ENCODE data around the gene KCNQ5.

The KCNQ5 gene

DNA sequence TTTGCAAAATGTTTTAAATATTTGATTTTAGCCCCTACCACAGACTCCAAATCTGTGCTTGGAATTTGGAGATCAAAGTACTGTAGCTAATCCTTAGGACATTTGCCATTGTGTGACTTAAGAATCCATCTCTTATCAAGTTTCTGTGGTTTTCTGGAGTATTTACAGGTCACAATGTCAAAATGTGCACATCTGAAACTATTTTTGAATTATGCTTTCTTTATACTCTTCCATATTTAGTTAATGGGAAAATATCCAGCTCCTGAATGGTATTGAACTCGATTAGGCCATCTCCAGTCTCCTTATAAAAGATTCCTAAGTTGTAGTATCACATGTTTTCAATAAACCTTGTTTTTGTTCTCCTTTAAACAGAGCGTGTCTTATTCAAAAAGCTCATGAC lies 441.0 kb downstream of the KCNQ5 start:
- DNase-seq (ENCODE audit: low read depth), result no peak

DNA sequence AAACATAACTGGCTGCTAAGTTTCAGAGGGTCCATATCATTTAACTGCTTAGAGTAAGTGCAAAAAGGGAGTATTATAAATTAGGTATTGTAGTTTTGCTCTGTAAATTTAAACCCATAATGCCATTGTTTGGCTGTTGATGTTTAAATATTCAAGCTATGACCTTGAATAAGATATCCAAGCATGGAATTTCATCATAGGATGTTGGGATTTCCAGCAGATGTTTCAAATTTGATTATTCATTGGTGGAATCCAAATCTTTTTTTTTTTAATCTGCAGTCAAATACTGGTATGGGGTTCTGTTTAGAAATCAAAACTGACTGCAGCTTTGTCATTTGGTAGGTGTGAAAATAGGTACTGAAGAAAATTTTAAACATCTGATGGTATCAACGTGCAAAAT lies 442.4 kb downstream of the KCNQ5 start:
- DNase-seq (ENCODE audit: low read depth), result no peak

DNA sequence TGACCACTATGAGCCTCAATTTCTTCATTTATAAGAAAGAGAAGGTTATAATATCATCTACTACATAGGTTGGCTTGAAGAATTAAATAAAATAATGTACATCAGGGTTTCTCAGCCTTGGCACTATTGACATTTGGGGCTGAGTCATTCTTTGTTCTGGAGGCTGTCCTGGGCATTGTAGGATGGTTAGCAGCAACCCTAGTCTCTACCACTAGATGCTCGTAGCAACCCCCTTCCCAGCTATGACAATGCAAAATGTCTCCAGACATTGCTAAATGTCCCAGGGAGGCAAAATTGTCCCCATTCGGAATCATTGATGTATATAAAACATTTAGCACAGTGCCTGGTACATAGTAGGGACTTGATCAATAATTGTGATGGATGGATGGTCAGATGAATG lies 451.4 kb downstream of the KCNQ5 start:
- no peak for DNase-seq (ENCODE audit: low read depth)

DNA sequence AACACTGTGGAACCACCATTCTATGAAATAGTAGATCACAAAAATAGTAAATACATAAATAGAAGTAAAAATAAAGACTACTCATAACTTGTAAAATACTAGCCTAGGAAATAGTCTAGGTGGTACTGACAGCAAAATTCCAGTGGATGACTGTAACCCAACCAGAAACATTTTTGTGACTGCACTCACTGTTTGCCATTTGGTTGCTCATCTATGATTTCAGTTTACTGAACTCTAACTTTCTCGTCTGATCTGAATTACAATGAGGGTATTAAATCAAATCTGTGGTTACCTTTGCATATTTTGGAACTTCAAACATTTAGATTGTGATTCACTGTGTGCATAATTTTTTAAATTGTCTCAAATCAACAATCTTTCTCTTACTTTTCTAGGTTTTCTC lies 452.3 kb downstream of the KCNQ5 start:
- DNase-seq (ENCODE audit: low read depth), result no peak

DNA sequence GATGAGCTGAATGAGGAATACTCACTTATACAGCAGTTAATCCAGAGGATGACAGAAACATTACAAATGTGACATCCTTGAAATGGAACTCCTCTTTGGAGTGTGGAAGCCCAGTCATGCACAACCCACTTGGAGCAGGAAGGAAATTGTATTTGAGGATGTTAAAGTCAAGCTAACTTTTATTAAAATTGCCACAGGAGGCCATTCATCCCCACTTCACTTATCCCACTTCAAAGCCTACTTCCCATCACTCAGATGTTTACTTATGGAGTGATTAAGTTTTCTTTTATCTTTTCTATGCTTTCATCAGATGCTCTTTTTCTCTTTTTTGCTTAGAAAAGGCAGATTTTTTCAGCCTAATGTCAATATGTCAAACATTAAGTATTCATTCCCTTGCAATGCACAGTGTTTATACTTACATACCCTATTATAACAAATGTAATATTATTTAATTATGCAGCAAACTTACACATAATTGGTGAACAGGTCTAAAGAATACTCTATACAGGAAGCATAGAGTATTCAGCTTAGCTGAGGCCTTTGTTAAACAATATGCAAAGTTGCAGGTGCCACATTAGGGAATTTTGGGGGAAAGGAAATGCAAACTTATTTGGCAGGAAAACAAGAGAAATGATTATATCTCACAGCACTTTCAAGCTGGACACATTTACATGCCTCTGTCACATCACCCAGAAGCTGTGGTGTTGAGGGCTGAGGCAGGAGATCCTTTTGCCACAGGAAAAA lies 454.5 kb downstream of the KCNQ5 start:
- DNase-seq (ENCODE audit: low read depth), result no peak

DNA sequence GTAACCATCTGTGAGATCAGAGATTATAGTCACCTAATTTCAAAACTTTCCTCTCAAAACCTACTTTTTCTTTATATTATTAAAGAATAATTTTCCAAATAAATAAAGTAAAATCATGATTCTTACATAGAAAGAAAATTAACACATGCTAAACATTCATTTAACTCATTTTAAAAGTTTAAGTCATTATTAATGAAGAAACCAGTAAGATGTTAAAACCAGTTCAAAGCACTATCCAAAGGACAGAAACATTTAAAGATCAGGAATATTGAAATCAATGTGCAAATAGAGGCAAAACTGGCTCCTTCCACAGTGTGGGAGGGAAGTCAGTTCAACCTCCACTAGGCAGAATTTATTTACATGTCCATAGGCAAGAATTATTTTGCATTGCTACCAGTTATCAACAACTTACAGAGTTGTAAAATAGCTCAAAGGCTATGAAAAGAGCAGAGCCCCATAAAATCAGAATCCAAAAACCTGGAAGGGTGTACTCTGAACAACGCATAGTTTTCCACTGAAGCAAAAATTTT lies 456.5 kb downstream of the KCNQ5 start:
- no peak for DNase-seq (ENCODE audit: low read depth)

DNA sequence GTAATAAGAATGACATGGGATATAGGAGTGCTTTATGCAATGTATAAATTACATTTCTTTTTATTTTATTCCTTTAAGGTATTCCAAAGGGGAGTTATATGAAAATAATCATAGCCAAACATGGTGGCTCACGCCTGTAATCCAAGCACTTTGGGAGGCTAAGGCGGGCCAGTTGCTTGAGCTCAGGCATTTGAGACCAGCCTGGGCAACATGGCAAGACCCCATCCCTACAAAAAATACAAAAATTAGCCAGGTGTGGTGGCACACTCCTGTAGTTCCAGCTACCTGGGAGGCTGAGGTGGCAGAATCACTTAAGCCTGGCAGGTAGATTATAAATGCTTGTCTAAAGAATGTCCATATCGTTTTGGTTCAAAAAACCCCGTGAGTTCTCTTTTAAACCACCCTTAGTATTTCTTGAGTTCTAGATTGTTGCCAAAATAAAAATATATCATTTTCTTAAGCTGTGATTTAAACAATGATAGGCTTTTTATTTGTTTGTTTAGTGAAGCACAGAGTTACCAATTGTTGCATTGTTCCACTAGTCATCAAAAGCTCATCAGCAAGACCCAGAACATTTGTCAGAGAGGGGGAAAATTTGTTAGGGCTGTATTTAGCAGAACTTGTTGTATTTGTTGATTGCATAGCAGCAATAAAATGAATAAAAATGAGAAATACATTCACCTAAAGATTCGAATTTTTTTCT lies 457.2 kb downstream of the KCNQ5 start:
- no peak for DNase-seq (ENCODE audit: low read depth)

DNA sequence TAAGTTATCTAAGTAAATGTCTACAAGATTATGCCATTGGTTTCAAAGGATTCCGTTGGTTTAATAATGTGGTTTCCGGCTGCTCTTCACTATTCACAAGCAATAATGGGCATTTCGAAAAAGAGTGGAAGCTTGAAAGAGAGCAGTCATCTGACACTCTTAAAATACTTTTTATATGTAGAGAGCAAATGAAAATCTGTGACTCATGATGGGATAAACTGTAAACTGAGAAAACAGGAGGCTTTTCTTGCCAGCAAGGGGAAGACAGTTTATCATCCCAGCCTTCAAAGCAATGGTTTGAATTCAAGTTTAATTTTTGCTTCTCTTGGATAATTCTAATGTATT lies 457.7 kb downstream of the KCNQ5 start:
- DNase-seq (ENCODE audit: low read depth), result no peak

DNA sequence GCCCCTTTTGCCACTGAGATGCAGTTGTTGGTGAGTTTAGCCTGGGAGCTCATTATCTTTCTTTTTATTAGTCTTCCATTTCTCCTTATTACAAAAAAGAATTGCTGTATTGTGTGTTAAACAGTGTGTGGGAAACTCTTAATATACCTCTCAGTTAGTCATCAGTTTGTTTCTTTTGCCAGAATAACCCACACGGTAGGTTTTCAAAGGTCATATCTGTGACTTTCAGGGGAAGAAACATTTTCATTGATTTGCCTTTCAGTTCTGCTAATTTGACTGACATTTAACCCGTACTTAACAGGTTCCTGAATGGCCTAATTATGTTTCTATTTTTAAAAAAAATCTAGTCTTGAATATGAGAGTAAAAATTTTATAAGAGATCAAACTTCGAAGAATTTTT lies 458.1 kb downstream of the KCNQ5 start:
- DNase-seq (ENCODE audit: low read depth), result no peak

DNA sequence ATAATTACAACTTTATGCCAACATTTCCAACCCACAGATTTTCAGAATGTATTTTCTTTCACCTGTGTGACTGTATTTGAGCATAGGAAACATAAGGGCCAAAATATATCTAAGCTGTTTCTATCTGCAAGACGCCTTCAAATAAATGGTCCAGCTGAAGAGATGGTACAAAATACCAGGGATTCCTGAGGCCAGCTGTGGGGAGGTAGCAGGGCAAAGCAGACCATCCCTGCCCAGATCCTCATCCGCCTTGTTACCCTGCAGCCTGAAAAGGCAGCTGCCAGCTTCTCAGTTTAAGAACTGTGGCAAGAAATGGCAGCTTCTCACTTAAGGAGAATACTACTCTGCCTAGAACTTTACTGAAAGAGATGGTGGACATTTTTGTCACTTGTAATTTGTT lies 460.1 kb downstream of the KCNQ5 start:
- DNase-seq (ENCODE audit: low read depth), result no peak

DNA sequence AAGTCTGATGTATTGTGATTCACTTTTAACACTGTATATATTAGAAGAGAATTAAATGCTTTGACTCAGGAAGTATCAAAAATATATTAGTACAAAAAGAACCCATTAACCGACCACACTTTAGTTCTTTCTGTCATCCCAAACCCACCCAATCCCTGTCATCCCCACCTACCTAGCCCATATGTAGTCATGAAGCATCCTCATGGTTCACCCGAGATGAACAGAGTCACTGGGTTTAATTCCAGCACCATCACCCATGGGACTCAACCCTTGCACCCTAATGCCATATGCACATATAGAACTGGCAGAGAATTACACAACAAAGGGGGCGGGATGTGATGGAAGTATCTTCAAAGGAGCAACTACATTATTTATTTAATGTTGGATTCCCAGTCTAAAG lies 462.0 kb downstream of the KCNQ5 start:
- DNase-seq (ENCODE audit: low read depth), result no peak

DNA sequence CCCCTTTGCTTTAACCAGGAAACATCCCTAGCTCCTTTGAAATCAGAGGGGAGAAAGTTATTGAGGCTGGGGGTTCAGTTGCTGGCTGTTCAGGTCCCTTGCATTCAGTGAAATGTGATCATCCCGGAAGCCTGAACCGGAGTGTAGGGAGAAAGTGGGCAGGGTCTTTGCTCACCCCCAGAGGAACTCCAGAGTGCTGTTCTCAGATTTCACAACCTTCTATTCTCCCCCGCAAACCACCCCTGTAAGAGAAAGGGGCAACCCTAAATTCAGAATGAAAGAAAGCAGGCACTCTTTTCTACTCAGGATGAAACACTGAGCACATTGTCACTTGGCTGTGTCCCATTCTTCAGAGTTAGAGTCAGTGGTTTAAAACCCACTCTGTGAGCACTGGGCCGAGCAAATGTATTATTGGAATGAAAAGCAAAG lies 463.6 kb downstream of the KCNQ5 start:
- no peak for DNase-seq (ENCODE audit: low read depth)

DNA sequence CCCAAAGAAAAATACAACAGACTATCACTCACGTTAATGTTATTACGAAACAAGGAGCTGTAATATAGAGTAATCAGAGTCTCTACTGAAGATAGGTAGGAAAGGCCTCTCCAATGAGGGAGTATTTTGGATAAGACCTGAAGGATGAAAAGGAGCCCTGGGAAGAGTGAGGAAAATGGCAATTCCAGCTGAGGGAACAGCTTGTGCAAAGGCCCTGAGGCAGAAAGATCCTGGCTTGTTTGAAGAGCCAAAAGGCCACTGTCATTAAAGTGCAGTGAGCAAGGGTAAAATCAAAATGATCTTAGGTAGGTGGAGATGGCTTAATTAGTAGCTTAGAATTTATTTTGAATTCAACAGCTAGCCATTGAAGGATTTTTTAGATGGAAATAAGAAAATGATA lies 464.9 kb downstream of the KCNQ5 start:
- no peak for DNase-seq (ENCODE audit: low read depth)

DNA sequence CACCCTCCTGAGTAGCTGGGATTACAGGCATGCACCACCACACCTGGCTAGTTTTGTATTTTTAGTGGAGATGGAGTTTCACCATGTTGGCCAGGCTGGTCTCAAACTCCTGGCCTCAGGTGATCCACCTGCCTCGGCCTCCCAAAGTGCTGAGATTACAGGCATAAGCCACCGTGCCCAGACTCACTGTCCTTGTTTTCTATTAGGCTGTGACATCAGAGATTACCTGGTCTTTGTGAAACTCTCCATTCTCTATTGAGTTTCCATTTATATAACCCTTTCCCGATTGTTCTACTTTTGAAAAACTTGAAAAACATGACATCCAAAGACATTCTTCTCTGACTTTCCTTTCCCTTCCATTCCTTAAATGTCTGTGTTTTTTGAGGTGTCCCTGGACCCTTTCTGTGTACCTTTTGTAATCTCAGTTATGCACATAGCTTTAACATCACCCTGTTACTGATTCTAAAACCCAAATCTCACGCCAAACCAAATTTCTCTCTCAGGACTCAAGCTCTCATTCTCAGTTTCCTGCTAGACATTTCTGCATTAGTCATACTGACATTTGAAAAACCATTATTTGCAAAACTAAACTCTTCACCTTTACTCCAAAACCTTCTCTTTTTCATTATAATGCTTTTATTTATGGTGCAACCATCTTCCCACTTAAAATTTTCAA lies 466.4 kb downstream of the KCNQ5 start:
- no peak for DNase-seq (ENCODE audit: low read depth)

DNA sequence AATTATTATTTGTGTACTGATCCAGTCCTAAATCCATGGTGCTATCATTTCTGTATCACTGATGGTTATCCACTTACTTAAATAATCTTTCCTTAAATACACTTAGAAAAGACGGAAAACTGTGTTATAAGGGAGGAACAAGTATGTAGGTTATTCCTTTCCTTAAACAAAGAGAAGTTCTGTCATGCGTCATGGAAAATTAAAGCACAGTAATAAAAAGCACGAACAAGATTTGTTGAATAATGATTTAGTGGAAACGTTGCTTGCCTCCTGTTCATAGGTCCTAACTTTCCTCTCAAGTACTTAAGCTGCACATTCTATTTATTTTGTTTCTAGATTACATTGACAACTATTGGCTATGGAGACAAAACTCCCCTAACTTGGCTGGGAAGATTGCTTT lies 483.1 kb downstream of the KCNQ5 start:
- DNase-seq (ENCODE audit: low read depth), result no peak

DNA sequence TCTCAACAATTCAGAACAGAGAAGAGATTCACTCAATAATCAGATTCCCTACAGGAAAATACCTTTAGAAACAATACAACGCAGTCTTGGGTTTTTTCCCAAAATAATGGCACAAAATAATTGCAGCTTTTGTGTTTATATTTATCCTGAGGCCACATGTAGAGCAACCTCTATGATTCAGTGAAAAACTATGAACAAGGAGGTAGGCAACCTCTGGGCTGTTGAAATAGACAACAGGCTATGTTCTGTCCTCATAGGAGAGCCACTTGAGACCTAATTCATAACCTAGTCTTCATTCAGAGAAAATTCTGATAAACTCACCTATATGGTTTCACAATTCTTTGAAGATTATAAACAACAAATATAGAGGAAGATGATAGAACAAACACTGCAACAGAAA lies 485.2 kb downstream of the KCNQ5 start:
- DNase-seq (ENCODE audit: low read depth), result no peak

DNA sequence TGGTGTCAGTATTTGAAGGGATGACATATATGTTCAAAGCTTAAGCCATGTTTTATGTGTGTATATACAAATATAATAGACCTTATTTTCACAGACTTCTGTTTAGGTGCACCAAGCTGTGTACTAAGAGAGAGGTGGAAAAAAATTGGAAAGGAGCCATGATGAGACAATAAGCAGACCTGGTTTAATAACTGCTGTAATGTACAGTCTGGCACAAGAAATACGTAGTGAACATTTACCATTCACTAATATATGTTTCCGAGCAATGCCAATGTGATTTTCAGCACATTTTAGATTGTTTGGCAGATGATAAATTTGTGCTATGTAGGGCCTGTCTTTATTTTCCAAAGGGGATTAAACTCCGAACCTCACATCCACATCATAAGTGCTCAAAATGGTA lies 487.1 kb downstream of the KCNQ5 start:
- DNase-seq (ENCODE audit: low read depth), result no peak

DNA sequence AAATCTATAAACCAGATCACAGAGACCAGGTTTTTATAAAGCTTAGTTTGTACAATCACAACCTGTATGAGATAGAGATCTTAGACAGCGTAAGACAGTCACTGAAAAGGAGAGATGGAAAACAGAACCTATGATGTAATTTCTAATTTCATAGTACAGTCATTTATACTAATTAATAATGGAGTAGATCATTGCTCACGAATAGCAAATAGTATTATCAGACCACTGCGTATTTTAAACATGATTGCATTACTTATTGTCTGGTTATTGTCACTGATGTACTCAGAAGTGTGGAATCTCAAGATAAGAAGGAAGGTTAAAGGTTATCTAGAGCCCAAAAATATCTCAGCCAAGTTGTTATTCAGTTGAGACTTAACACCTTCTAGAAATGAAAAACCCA lies 487.8 kb downstream of the KCNQ5 start:
- DNase-seq (ENCODE audit: low read depth), result no peak

DNA sequence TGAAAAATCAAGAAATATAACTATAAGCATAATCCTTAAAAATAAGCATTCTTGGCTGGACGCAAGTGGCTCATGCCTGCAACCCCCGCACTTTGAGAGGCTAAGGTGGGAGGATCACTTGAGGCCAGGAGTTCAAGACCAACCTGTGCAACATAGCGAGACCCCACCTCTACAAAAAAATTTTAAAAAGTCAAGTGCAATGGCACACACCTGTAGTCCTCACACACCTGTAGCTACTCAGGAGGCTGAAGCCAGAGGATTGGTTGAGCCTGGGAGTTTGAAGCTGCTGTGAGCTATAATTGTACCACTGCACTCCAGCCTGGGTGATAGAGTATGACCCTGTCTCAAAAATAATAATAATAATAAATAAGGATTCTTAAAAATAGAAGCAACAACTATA lies 494.5 kb downstream of the KCNQ5 start:
- DNase-seq (ENCODE audit: low read depth), result no peak

DNA sequence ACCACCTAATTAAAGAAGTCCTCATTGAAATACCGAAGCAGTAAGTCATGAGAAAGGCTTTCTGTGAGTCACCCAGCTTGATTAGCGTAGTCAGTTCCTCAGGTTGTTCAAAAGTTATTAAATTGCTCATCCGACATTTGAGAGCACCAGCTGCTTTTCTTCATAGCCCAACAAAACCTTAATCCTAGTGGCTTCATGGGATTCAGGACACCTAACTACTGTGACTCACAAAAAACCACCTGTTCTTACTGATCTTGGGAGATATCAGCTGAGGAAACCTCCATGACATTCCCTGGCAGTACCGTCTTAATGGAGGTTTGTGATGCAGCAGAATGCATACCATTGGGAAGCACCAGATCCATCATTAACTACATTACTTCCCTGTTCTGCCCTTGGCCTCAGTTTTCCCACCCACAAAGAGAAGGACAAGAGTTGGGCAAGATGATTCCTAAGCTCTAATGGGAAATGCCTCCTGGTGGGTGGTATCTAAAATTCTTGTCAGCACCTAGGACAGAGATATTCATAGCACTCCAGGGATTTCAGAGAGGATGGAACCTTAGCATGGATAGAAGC lies 499.6 kb downstream of the KCNQ5 start:
- no peak for DNase-seq (ENCODE audit: low read depth)

DNA sequence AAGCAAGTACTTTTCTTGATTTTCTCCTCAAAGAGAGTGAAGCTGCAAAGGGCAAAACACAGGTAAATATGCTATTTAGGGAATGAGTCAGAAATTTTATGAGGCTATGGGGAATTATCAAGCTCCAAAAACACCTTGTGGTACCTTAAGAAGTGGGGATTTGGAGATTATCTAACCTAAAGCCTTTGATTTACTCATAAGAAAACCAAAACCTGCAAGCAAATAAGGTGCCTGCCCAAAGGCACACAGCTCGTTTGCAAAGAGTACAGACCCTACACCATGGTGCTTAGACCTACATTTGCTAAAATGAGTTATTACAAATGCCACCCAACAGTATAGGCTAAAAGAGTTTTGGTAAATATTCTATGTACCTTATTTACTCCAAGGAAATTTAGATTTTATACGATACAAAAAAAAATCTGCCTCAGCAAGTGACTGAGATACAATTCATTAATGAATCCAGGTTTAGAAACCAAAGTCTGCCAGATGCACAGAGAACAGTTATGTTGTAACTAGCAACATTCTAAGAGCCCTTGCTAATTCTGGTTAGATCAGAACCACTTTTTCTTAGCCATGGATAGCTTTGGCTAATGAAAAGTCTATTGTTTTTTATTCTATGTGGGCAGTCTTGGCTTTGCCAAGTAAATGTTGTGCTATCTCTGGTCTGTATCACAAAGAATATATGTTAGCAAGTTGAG lies 501.9 kb downstream of the KCNQ5 start:
- no peak for DNase-seq (ENCODE audit: low read depth)
